ENCODE measurements around the gene C1RL. TPM values are rescaled to one million over a fixed set of nuclear protein-coding genes. Genes with fewer than 3 reads are reported as not detected.
A peak's percentile ranks its signal among the peaks of the same experiment; 100 is the strongest.

C1RL gene
- total RNA-seq, 4 donors from 2014 or later, result 39.6 to 261 (median 65.0) TPM

GRCh38 chr12:7114851-7115250, 5.8 kb upstream of the C1RL start:
- WGBS, 2 donors (ENCODE audit: low coverage in 1 of 2), result 94 to 100% methylated on average over 2 to 6 of the region's 6 CpGs
- H3K4me1 ChIP-seq, result peaks cover 0 to 7% (median 0%) of the 10 kb centered on the region in 4 donors
- DNase-seq, result no peak
- no peaks in the 10 kb centered on the region for H3K9me3 ChIP-seq
- intact Hi-C loops (cut with DNase I; ENCODE audit: low total_unique reads), result no loop called here
- TF ChIP-seq POLR2AphosphoS5 (IDR thresholded peaks at IDR 0.05) (no peak), POLR2A (IDR thresholded peaks at IDR 0.05) (no peak), EP300 (IDR thresholded peaks at IDR 0.05; ENCODE audit: low read depth) (no peak)
- TF ChIP-seq, protein P1, sequence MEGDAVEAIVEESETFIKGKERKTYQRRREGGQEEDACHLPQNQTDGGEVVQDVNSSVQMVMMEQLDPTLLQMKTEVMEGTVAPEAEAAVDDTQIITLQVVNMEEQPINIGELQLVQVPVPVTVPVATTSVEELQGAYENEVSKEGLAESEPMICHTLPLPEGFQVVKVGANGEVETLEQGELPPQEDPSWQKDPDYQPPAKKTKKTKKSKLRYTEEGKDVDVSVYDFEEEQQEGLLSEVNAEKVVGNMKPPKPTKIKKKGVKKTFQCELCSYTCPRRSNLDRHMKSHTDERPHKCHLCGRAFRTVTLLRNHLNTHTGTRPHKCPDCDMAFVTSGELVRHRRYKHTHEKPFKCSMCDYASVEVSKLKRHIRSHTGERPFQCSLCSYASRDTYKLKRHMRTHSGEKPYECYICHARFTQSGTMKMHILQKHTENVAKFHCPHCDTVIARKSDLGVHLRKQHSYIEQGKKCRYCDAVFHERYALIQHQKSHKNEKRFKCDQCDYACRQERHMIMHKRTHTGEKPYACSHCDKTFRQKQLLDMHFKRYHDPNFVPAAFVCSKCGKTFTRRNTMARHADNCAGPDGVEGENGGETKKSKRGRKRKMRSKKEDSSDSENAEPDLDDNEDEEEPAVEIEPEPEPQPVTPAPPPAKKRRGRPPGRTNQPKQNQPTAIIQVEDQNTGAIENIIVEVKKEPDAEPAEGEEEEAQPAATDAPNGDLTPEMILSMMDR (IDR thresholded peaks at IDR 0.05), result no peak
- H3K27ac ChIP-seq, result no peak overlapping the region
- no peaks in the 10 kb centered on the region for H3K36me3 ChIP-seq
- H3K27me3 ChIP-seq, result no peaks in the 10 kb centered on the region
- H3K4me3 ChIP-seq, result no peak overlapping the region
- in situ Hi-C loops (cut with MboI; ENCODE audit: low pct_ligation_motif_present in 1 of 4, low pct_unique_long_range_greater_than_20kb in 1 of 4, low sequenced_read_pairs in 3 of 4), result loop anchor here in 3 of 4 donors (25.0 kb wide), 2 partner anchors 178 to 203 kb away; partner anchors contain the start of genes ATN1 (in 2 of the 3), C12orf57 (in 2 of the 3), RNU7-1 (in 2 of the 3) and ENO2 (in 1 of the 3)

DNA sequence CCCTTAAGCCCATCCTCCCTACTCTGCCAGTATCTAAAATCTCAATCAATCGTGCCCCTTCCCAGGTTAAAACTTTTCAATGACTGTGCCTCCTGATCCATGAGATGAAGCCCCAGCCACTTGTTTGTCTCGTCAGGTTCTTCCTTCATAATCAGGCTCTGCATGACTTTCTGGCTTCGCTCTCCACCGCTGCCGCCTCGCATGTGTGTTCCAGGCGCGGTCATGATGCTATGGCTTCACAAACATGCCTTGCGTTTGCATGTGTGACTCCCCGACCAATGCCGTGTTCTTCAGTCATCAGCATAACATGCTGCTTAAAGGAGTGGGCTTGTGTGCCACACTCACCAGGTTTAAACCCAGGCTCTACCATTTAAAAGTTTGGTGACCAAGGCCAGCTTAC, 5.0 kb upstream of the C1RL start:
- TF ChIP-seq EP300 (IDR thresholded peaks at IDR 0.05; ENCODE audit: low read depth) (no peak), POLR2AphosphoS5 (IDR thresholded peaks at IDR 0.05) (no peak), POLR2A (IDR thresholded peaks at IDR 0.05) (no peak)
- TF ChIP-seq, protein P1 (IDR thresholded peaks at IDR 0.05), result no peak
- no peak for DNase-seq
- in situ Hi-C loops (cut with MboI; ENCODE audit: low pct_ligation_motif_present in 1 of 4, low pct_unique_long_range_greater_than_20kb in 1 of 4, low sequenced_read_pairs in 3 of 4) (loop anchor here in 3 of 4 donors (25.0 kb wide), 2 partner anchors 177 to 202 kb away; partner anchors contain the start of genes ATN1 (in 2 of the 3), C12orf57 (in 2 of the 3), RNU7-1 (in 2 of the 3) and ENO2 (in 1 of the 3)), intact Hi-C loops (cut with DNase I; ENCODE audit: low total_unique reads) (no loop called here)
- H3K9me3 ChIP-seq, result no peaks in the 10 kb centered on the region
- H3K4me1 ChIP-seq, result peaks cover 4 to 14% (median 5%) of the 10 kb centered on the region in 4 donors
- H3K36me3 ChIP-seq, result no peaks in the 10 kb centered on the region
- no peak overlapping the region for H3K27ac ChIP-seq
- H3K4me3 ChIP-seq, result no peak overlapping the region
- H3K27me3 ChIP-seq, result no peaks in the 10 kb centered on the region
- WGBS, 2 donors (ENCODE audit: low coverage in 1 of 2), result 92% methylated on average over 11 of the region's 11 CpGs; no CpG with 5 or more reads in 1 of the 2 donors

- TF ChIP-seq, protein P1 (IDR thresholded peaks at IDR 0.05), result peak; percentile 80 to 92 (median 87)
- no peak for TF ChIP-seq EP300 (IDR thresholded peaks at IDR 0.05; ENCODE audit: low read depth)
- Histone ChIP-seq H3K36me3 (no peaks in the 10 kb centered on the region), H3K9me3 (no peaks in the 10 kb centered on the region), H3K27me3 (no peaks in the 10 kb centered on the region), H3K4me3 (no peak overlapping the region), H3K4me1 (peaks cover 4 to 14% (median 5%) of the 10 kb centered on the region in 4 donors), H3K27ac (no peak overlapping the region)
- in situ Hi-C loops (cut with MboI; ENCODE audit: low pct_ligation_motif_present in 1 of 4, low pct_unique_long_range_greater_than_20kb in 1 of 4, low sequenced_read_pairs in 3 of 4) (loop anchor here in 3 of 4 donors (25.0 kb wide), 2 partner anchors 176 to 201 kb away; partner anchors contain the start of genes ATN1 (in 2 of the 3), C12orf57 (in 2 of the 3), RNU7-1 (in 2 of the 3) and ENO2 (in 1 of the 3)), intact Hi-C loops (cut with DNase I; ENCODE audit: low total_unique reads) (no loop called here)
- peak; percentile 28 for DNase-seq
- 48% methylated on average over 5 of the region's 5 CpGs; no CpG with 5 or more reads in 1 of the 2 donors for WGBS, 2 donors (ENCODE audit: low coverage in 1 of 2)
Measured at GRCh38 chr12:7113389-7113871, 4.4 kb upstream of the C1RL start.

DNA sequence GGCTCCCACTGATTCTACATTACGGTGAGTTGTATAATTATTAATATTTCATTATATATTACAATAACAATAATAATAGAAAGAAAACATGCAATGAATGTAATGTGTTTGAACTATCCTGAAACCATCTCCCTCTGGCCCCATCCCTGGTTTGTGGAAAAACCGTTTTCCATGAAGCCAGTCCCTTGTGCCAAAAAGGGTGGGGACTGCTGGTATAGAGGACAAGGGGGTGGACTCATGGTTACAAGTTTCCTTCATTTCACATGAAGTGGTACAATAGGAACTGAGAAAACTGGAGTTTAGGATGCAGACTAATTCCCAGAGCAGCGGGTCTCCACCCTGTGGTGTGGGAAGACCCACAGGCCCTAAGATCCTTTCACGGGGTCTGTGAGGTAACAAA, 3.0 kb upstream of the C1RL start:
- intact Hi-C loops (cut with DNase I; ENCODE audit: low total_unique reads) (no loop called here), in situ Hi-C loops (cut with MboI; ENCODE audit: low pct_ligation_motif_present in 1 of 4, low pct_unique_long_range_greater_than_20kb in 1 of 4, low sequenced_read_pairs in 3 of 4) (loop anchor here in 3 of 4 donors (25.0 kb wide), 2 partner anchors 175 to 200 kb away; partner anchors contain the start of genes ATN1 (in 2 of the 3), C12orf57 (in 2 of the 3), RNU7-1 (in 2 of the 3) and ENO2 (in 1 of the 3))
- peaks cover 10 to 25% (median 15%) of the 10 kb centered on the region in 4 donors for H3K4me1 ChIP-seq
- 70 to 88% methylated on average over 4 of the region's 4 CpGs for WGBS, 2 donors (ENCODE audit: low coverage in 1 of 2)
- TF ChIP-seq, protein P1 (IDR thresholded peaks at IDR 0.05), result no peak
- TF ChIP-seq EP300 (IDR thresholded peaks at IDR 0.05; ENCODE audit: low read depth) (no peak), POLR2AphosphoS5 (IDR thresholded peaks at IDR 0.05) (no peak), POLR2A (IDR thresholded peaks at IDR 0.05) (no peak)
- no peaks in the 10 kb centered on the region for H3K27me3 ChIP-seq
- no peaks in the 10 kb centered on the region for H3K9me3 ChIP-seq
- no peak overlapping the region for H3K27ac ChIP-seq
- H3K36me3 ChIP-seq, result no peaks in the 10 kb centered on the region
- H3K4me3 ChIP-seq, result no peak overlapping the region
- no peak for DNase-seq
